Fibroblast of lung (primary cell): ENCODE data around the gene DLL3.

Experiments used
- EZH2 ChIP-seq: IDR thresholded peaks from 2 replicates; pipeline ENCODE4 v1.5.1; 2012; ENCODE audit warnings: low read length, control low read depth, mild to moderate bottlenecking; ENCODE audit errors: missing control alignments
- TF ChIP-seq, protein P1 (sequence below), 2 donors: IDR thresholded peaks in 1 of 2; conservative IDR thresholded peaks in 1 of 2; 1 replicate in 1 of 2; 2 replicates in 1 of 2; pipeline ENCODE4 v1.5.1; 2011 to 2012; ENCODE audit warnings: low read length in 2 of 2, control low read depth in 1 of 2, inconsistent platforms in 1 of 2, low read depth in 1 of 2, mild to moderate bottlenecking in 1 of 2

DNA sequence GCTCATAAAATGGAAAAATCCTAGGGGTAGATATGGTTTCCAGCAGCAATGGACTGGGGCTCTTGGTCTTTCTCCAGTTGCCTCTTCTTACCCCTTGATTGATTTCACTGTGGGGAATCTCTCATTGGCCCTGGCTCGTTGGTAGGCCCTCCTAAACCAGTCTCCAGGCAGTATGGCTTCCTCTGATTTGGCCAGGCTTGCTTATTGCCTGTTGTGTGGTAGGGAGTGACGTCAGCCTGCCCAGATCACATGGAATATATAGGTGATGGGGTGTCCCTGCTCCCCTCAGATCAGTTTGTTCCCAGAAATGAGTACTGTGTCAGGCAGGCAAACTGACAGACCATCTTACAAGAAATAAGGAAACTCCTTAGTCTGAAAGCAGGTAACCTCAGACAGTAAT is 10.5 kb downstream of the DLL3 start:
- no peak for TF ChIP-seq EZH2
- TF ChIP-seq, protein P1, sequence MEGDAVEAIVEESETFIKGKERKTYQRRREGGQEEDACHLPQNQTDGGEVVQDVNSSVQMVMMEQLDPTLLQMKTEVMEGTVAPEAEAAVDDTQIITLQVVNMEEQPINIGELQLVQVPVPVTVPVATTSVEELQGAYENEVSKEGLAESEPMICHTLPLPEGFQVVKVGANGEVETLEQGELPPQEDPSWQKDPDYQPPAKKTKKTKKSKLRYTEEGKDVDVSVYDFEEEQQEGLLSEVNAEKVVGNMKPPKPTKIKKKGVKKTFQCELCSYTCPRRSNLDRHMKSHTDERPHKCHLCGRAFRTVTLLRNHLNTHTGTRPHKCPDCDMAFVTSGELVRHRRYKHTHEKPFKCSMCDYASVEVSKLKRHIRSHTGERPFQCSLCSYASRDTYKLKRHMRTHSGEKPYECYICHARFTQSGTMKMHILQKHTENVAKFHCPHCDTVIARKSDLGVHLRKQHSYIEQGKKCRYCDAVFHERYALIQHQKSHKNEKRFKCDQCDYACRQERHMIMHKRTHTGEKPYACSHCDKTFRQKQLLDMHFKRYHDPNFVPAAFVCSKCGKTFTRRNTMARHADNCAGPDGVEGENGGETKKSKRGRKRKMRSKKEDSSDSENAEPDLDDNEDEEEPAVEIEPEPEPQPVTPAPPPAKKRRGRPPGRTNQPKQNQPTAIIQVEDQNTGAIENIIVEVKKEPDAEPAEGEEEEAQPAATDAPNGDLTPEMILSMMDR (conservative IDR thresholded peaks at IDR 0.05 in 1 of 2, IDR thresholded peaks at IDR 0.05 in 1 of 2; ENCODE audit: low read depth in 1 of 2, low read length in 2 of 2): no peak
